NCI-H2196 treated with DMSO at 0.1 percent for 48 hours (cell line): ENCODE measurements around the gene NEBL.

Experiments used
- DNase-seq: peaks from one replicate; lab custom pipeline; 2025; ENCODE audit not compliant: unreplicated experiment; lab: John Stamatoyannopoulos, UW

Gene NEBL

DNA sequence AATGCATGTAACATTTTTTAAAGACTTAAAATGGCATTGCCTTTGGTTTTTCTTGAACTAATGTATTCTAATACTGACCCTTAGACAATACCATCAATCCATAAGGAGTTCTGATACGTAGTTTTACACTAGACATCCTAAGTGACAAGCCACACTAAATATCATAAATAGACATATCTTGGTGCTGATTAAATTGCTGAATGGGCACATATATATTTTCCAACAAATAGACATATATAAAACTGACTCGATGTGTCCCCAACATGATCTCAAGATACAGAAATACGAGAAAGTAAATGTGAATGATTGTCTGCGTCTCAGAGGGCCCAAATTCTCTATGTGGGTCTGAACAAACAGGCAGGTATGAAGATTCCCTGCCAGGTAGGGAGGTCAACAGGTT, 99.8 kb downstream of the NEBL start:
- no peak for DNase-seq

DNA sequence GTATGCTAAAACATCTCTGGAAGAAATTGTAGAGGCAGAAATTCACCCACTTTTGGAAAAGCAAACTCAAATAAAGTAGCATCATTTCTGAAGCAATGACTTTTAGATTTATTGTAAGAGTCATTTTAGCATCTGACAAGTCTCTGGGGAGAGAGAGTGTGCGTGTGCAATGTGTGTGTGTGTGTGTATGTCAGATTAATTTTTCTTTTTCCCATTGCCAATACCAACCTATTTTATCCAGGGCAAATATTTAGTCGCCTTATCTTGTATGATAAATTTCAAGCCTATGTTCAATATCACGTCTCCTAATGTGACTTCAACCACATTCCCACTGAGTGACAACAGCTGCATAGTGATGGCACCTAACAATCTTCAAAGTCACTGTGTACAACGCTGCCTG, 101.7 kb downstream of the NEBL start:
- DNase-seq = no peak

DNA sequence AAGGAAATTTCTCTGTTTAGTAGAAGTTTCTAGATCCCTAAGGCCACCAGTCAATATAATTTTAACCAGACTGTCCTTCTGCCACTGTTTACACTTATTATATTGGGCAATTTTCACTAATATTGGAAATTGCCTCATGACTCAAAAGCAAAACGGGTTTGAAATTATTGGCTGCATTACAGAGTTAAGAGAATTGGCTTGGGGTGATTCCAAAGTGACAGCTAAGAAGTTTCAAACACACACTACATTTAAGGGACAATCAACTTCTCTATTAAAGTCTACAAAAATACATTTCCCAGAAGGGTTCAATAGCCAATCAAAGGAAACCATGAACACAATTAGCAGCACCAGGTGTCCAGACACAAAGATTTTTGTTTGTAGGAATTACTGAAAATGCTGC, 111.9 kb downstream of the NEBL start:
- DNase-seq = no peak

DNA sequence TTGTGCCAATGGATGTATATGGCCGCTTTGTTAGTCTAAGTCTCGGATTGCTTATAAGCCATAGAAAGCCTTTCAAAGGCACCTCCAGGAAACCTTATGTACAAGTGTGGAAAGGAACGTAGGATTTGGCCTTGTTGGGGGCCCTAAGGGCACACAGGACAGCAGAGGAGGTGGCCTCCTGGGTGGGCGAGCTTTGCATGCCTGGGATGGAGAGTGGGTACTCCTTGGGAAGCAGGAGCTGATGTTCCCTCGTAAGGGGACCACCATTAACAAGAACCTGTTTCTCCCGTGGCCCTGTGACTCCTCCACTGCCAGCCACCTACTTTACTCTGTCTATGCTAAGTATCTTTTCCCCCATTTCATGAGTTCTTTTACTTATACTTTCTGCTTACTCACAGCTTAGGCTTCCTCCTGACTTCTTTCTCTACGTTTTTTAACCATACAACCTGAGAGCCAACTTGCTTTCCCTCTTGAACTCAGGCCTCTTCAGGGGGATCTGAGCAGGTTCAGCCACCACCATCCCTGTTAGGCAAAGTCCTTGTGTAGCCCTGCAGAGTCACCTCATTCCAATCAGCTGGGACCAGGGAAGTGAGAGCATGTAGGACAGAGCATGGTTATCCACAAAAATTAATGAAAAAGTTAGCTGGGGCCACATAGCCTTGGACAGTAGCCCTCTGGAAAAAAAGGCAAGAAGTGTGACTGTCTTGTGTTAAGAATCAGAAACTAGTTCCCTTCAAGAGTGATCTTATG, 118.9 kb downstream of the NEBL start:
- DNase-seq = no peak

DNA sequence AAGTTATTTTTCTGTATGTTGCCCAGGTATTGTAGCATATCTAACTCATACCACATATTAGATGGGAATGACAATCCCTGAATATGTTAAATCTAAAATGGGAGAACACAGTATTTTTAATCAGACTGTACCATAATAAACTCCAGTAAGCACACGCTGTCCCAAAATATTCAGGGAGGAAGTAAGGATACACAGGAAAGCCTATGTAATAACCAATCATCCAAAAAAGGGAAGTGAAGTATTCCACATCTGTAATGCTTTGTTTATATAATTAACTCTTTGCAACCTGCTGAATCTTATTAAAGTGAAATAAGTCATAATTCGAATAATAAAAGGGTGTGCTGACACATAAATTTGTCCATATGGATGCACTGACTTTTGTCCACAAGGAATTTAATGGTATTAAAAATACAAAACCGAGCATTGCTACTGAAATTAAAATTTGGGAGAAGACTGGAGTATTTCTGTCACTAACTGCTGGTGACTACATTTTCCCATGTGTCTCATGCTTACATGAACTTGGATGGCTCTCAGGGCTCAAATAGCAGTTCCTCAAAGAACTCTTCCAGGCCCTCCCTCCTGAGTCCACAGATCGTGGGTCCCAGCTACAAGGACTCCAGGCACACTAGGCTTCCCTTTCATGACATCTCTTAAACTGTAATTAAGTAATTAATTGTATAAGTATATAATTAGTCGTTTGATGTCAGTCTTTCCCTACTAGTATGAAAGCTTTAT, 120.6 kb downstream of the NEBL start:
- DNase-seq = no peak

DNA sequence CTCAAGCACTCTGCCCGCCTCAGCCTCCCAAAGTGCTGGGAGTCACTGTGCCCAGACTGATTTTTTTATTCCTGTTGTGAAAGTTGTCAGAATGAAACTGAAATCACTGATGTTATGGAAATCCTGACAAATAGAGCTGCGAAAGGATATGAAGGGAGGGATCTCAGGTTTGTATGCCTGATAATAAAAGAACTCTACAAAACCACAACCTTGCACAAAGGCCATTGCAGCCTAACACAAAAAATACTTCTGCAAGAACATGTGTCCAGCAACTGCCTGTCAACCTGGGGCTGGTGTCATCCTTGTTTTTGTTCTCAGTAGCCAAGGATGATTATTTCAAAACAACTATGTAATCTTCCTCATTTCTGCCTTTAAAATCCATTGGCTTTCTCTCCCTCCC, 126.1 kb downstream of the NEBL start:
- DNase-seq = no peak

DNA sequence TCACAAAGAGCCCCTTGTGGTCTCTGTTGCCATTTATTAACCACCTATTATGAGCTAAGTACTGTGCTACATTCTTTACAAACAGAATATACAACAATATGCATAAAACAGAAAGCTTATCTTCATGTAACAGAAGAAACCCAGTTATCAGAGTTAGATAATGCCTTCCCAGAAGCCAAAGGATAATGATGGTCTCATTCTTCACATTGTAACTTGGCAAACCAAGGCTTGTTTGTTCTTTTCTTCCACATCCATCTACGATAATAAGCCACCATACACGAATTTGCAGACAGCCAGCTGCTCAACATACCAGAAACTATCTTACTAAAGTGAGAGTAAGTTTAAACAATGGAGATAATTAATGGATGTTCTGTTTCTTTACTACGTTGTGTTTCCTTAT, 127.6 kb downstream of the NEBL start:
- DNase-seq = no peak

DNA sequence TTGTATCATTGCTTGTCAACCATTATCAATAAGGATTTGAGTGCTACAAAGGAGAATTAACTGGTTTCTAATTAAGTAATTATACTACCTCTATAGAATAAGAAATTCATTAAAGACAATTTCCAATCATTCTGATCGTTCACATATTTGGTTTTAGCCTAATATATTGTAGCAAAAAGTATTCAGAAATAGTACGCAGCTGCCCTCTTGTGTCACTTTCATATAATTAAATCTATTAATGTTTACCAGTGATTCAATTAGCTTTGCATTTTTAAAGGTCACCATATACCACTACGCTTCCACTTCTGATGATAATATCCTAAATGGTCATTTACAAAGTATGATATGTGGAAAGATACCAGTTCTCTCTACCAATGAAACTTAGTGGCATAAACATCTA, 128.3 kb downstream of the NEBL start:
- DNase-seq = no peak

DNA sequence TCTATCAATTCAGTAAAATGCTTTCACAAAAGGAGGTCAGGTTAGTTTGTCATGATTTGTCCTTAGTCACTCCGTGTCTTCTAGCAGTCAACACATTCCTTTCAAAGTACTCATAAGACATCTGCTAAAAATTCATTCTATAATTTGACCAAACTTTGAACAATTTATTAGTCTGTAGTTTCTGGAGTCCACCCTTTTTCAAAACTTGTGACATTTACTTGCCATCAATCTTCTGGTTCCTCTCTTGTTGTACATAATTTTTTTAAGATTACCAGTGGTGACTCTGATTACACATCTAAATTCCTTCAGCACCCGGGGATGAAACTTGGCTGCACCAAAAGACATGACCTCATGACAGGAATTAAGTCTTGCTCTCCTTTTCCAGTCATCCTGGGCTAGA, 130.1 kb downstream of the NEBL start:
- DNase-seq = no peak

DNA sequence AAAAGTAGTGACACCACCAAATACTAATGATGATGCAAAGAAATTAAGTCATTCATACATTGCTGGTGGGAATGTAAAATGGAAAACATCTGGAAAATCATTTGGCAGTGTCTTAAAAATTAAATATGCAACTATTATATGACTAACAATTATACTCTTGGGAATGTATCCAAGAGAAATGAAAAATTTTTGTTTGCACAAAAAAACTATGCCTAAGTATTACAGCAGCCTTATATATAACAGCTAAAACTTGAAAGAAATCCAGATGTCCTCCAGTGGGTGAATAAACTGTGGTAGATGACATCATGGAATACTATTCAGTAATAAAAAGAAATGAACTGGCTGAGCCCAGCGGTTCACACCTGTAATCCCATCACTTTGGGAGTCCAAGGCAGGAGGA, 132.0 kb downstream of the NEBL start:
- DNase-seq = no peak

DNA sequence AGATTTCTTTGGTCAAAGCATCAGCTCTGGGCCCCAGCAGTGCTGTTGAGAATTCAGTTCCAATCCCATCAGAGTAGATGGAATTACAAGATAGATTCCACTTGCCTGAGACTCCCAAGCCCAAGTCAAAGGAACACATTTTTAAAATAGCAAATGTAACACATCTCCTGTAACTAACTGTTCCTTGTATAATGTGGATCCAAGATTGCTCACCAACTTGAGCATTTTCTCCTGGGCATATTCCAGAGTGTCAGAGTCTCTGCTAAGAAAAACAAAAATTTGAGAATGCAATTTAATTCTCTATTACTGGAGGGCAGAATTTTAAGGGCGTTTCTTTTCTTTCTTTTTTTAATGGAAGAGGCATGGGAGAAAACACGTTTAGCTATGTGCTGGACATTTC, 136.7 kb downstream of the NEBL start:
- DNase-seq = no peak

DNA sequence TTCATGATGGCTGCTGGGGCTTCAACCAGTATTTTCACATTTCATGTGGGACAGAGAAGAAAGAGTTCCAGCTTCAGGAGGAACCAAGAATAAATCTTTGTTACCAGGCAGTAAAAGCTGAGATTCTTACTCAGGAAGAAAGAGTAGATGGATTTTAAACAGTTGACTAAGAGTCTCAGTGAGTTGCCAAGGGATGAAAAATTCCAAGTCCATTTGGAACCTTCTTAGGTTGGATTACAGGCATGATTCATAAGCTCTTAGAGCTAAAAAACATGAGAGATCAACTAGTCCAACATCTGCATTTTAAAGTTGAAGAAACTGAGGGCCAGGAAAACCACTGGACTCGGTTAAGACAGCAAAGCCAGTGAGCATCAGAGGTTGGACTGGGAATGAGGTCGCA, 148.6 kb downstream of the NEBL start:
- DNase-seq = no peak

DNA sequence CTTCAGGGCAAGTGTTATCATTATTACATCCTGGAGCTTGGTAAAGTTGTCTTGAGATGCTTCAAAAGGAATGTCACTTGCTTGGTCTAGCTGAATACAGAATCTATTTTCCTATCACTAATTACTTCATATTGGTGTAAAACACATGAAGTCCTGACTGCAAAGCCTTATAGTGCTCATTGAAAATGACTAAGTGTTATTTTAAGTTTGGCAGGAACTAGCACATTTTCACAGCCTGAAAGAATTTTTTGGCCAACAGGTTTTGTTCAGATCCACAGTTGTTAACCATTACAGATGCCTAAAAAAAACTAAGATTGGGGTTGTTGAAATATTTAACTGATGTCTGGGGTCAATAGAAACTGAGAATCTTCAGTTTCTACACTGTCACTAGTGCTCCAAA, 149.3 kb downstream of the NEBL start:
- DNase-seq = no peak

DNA sequence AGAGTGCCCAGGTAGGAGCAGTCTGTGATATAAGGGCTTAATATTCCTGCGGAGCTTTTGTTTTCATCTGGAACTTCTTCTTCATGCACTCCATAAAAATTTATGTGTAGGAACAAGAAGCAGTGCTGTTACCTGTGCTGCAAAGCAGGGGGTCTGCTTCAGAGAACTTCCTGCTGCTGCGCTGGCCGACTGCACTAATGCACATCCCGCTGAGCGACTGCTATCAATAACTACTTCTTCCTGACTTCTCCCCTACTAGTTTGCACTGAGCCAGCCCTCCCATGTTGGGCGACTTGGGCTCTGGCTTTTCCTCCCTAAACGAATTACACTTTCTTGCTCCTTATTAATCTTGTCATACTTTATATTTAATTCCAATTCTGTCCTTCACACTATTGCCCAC, 150.3 kb downstream of the NEBL start:
- no peak for DNase-seq

DNA sequence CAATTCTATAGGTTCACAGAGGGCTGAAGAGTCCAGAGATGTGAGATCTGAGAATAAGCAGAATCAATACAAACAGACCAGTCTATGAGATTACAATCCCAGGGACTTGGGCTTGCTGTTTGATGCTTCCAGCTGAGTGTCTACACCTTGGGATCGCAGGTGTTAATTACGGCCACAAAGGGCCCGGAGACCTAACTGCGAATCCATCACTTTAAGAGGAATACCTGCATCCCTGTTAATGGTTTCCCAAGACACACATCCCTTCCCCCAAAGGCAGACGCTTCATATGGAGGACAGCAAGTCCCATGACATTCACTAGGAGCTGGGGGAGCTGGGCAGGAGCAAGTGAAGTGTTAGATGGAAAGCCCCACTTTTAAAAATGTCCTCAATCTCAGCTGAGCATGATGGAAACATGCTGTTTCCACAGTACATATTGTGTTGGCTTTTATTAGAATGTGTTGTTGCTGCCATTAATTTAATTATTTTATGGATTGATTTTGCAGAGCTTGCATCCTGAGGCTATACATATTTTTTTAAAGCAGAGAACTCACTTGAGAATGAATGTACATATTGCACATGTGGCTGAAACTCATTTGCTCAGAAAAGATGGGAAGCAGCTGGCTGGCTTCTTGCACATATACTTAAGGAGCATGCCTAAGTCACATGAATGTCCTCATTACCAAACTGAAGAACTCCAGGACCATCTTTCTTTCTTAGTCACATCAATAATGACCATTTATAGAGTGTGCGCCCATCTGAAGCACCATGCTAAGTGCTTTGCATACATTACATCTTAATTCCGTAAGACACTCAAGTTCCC, 151.3 kb downstream of the NEBL start:
- DNase-seq = no peak

DNA sequence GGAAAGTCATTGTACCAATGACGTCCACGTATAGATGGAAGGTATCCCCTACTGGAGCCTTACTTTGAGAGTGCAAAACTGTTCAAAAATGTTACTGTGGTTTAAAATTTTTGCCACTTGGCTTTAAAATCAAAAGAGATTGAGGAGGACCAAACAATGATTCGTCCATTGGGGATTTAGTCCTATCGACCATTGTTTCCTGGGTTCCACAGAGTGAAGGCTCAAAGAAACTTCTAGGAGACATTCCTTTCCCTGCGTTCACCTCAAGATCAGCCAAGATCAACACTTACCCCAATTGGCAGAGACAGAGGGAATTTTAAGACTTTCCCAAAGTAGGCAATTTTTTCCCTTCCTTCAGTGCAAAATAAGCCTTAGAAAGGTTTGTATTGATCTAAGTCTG, 152.3 kb downstream of the NEBL start:
- DNase-seq = no peak

DNA sequence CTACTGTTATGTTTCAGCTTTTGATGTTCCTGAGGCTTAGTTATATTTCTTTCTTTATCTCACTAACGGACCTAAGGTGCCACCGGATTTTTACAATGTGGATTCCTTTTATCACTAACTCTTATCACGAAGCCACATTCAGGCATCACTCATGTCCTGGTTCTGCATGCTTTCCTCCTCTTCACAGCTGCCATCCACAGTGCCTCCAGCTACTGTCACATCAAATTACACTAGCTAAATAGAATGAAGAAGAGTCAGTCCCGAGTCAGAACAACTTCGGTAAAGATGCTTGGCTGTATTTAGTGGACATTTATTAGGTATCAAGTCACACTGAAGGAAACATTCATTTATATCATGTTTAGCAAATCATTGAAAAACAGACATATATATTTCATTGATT, 153.2 kb downstream of the NEBL start:
- DNase-seq = no peak

DNA sequence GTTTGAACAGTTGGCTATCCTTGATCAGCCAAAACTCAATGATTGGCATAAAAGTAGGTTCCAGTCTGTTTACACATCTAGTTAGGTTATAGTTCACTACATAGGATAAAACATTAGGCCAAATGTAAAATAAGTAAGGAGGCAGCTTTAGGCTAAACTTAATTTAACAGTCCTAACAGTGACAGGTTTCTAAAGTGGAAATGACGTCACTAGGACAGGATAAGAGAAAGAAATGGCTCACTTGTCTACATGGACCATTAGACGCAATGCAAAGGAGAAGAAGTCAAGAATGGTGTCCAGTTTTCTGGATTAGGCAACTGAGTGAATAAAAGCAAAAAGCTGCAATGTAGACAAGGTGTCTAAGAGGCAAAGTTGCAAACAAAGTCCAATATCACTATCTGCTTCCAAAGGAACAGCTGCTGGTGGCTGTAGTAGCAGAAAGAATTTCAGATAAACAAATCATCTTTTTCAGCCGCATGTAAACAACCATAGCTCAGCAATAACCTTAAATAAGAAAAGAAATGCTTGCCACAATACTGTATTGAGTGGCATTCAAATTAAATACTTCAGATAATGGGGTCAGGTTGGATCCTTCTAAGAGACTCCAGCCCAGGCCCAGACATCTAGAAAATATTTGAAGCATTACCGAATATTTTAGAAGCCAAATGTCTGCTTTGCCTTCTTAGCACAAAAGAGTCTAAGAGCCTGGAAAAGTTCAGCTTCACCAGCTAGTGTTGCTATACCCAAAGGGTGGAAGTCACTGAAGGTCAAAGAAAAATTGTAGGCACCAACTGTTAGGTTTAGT, 154.2 kb downstream of the NEBL start:
- DNase-seq = no peak

DNA sequence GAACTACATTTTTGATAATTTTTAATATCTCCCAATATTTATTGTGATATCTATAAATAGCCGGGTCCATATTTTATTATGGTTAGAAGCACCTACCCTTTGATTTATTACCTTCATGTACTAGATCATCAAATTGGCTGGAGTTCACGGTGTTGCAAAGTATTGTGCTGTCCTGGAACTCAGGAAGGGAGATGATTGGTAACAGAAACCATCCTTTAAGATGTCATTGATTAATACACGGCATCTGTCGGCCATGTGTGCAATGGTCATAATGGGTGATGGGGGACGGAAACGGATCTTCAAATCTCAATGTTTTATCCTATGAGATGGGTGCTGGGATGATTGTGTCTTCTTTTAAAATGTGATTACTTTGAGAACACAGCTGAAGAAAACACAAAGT, 157.0 kb downstream of the NEBL start:
- DNase-seq = no peak

DNA sequence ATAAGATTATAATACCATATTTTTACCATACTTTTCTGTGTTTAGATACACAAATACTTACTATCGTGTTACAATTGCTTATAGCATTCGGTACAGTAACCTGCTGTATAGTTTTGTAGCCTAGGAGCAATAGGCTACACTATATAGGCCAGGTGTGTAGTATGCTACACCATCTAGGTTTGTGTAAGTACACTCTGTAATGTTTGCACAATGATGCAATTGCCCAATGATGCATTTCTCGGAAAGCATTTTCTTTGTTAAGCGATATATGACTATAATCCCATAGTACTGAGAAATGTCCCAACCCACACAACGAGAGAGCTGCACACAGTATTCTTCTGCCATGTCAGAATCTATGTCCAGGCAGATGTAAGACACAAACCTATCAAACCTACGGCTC, 160.0 kb downstream of the NEBL start:
- no peak for DNase-seq
